ENCODE measurements around the gene DFFA. TPM values are rescaled to one million over a fixed set of nuclear protein-coding genes. Genes with fewer than 3 reads are reported as not detected.

The DFFA gene
- total and polyA plus RNA-seq, 9 of the 15 experiments (the other 6 are each of a cell fraction or from before 2014, with no cell fraction given) = 39.6 to 74.8 (median 59.2) TPM

GRCh38 chr1:10510520-10511493, 38.5 kb upstream of the DFFA start (continued):
- TF ChIP-seq HNRNPH1 (optimal IDR thresholded peaks at IDR 0.05; ENCODE audit: low read depth, low read length) (no peak), ZNF217 (CRISPR knock-in tag; IDR thresholded peaks at IDR 0.05) (no peak), TCF7L2 (IDR thresholded peaks at IDR 0.05; ENCODE audit: low read depth, low read length) (no peak), DPF2 (IDR thresholded peaks at IDR 0.05) (peak; percentile 100), NFRKB (IDR thresholded peaks at IDR 0.05; ENCODE audit: low read depth) (no peak; the same call in 1 of the 2 replicates), CREBBP (IDR thresholded peaks at IDR 0.05; ENCODE audit: low read depth, low read length) (no peak), FOXA1 (IDR thresholded peaks at IDR 0.05; ENCODE audit: borderline replicate concordance) (no peak), HLTF (IDR thresholded peaks at IDR 0.05) (no peak), ZNF133 (CRISPR knock-in tag; IDR thresholded peaks at IDR 0.05) (no peak), ZBED1 (IDR thresholded peaks at IDR 0.05) (no peak), NR1H2 (CRISPR knock-in tag; IDR thresholded peaks at IDR 0.05) (no peak), ZNF3 (CRISPR knock-in tag; IDR thresholded peaks at IDR 0.05) (no peak), FOXO4 (CRISPR knock-in tag; IDR thresholded peaks at IDR 0.05) (no peak), SIX5 (IDR thresholded peaks at IDR 0.05; ENCODE audit: borderline replicate concordance in 1 of 2, insufficient read depth in 1 of 2, low read depth in 1 of 2, low read length in 2 of 2) (no peak), ZKSCAN8 (CRISPR knock-in tag; IDR thresholded peaks at IDR 0.05) (0 out of 2 replicates have a peak, but pooled peaks have one; percentile 1), SMARCE1 (IDR thresholded peaks at IDR 0.05) (peak; percentile 99), ARHGAP35 (IDR thresholded peaks at IDR 0.05; ENCODE audit: partially characterized antibody) (no peak), ZC3H8 (IDR thresholded peaks at IDR 0.05) (no peak), MEIS2 (IDR thresholded peaks at IDR 0.05; ENCODE audit: partially characterized antibody) (peak; percentile 91), SIRT6 (IDR thresholded peaks at IDR 0.05; ENCODE audit: low read depth, low read length) (no peak), MTA3 (IDR thresholded peaks at IDR 0.05; ENCODE audit: borderline replicate concordance) (no peak; the same call in 1 of the 2 replicates), CEBPG (CRISPR knock-in tag; IDR thresholded peaks at IDR 0.05) (0 out of 2 replicates have a peak, but pooled peaks have one; percentile 16), CEBPG (tag; conservative IDR thresholded peaks at IDR 0.05 in 1 of 2, IDR thresholded peaks at IDR 0.05 in 1 of 2) (no peak), DACH1 (IDR thresholded peaks at IDR 0.05; ENCODE audit: partially characterized antibody) (peak; percentile 74)
- TF ChIP-seq, protein P1, sequence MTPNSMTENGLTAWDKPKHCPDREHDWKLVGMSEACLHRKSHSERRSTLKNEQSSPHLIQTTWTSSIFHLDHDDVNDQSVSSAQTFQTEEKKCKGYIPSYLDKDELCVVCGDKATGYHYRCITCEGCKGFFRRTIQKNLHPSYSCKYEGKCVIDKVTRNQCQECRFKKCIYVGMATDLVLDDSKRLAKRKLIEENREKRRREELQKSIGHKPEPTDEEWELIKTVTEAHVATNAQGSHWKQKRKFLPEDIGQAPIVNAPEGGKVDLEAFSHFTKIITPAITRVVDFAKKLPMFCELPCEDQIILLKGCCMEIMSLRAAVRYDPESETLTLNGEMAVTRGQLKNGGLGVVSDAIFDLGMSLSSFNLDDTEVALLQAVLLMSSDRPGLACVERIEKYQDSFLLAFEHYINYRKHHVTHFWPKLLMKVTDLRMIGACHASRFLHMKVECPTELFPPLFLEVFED (CRISPR knock-in tag; conservative IDR thresholded peaks at IDR 0.05) = peak; percentile 24; the same call in 1 of the 2 replicates
- TF ChIP-seq, protein P2, sequence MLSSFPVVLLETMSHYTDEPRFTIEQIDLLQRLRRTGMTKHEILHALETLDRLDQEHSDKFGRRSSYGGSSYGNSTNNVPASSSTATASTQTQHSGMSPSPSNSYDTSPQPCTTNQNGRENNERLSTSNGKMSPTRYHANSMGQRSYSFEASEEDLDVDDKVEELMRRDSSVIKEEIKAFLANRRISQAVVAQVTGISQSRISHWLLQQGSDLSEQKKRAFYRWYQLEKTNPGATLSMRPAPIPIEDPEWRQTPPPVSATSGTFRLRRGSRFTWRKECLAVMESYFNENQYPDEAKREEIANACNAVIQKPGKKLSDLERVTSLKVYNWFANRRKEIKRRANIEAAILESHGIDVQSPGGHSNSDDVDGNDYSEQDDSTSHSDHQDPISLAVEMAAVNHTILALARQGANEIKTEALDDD (IDR thresholded peaks at IDR 0.05) = peak; percentile 98

All from K562 (cell line).